GM10266 (cell line): Measurements from ENCODE around the gene PNLIPRP2.

Experiments used
- DNase-seq: peaks from one replicate; pipeline ENCODE4 v3.0.0; 2012; ENCODE audit errors: extremely low spot score
- CTCF ChIP-seq: IDR thresholded peaks from 2 replicates; pipeline ENCODE4 v1.5.1; 2012; ENCODE audit warnings: mild to moderate bottlenecking, low read depth; ENCODE audit not compliant: control insufficient read depth, insufficient read depth; ENCODE audit errors: missing control alignments

PNLIPRP2 gene

GRCh38 chr10:116593139-116593740, 27.5 kb upstream of the PNLIPRP2 start:
- DNase-seq = no peak
- TF ChIP-seq CTCF = no peak

GRCh38 chr10:116594525-116595035, 26.2 kb upstream of the PNLIPRP2 start:
- DNase-seq = no peak
- TF ChIP-seq CTCF = no peak

DNA sequence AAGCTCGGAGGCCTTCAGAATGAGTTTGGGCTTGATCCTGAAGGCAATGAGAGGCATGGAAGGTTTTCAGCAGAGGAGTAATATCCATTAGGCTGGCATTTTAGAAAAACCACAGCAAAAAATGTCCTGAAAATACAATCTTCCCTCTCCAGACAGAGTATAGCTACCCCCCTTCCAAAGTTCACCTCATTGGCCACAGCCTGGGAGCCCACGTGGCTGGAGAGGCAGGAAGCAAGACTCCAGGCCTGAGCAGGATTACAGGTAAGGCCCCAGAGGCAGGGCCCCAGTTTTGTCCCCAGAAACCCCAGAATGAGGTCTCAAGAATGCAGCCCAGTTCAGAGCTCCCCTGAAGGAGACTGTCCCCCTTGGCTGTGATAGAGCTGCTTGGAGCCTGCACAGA, 24.7 kb upstream of the PNLIPRP2 start:
- DNase-seq = no peak
- no peak for TF ChIP-seq CTCF

DNA sequence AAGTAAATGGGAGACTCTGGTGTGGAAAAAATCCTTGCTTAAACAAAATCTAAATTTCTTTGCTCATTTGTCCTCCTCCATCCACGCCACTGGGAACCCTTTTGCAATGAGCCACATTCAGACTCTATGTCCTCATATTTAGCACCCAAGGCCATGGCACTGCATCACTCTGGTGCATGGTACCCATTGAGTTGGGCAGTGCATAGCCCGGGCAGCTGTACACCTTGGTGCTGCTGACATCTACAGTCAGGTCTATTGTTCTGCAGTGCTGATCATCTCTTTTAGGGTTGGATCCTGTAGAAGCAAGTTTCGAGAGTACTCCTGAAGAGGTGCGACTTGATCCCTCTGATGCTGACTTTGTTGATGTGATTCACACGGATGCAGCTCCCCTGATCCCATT, 23.2 kb upstream of the PNLIPRP2 start:
- no peak for DNase-seq
- no peak for TF ChIP-seq CTCF

DNA sequence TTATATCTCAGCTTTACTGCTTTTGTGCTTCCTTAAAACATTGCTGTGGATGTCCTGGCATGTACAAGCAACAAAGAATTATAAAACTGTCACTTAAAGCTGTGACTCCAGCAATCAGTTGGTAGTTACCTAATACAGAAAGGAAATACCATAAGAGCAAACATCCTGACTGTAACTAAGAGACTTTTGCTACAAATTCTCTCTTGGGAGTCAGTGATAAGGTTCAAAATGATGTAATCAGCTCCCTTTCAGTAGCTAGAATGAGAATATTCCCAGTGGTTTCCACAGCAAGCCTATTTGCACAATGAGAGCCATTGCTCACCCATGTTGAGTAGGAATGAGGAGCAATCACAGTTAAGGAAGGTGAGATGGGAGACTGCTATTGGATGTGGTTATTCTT, 22.4 kb upstream of the PNLIPRP2 start:
- TF ChIP-seq CTCF = no peak

GRCh38 chr10:116599991-116600390, 20.8 kb upstream of the PNLIPRP2 start:
- no peak for DNase-seq

More for the DNA sequence above, 22.4 kb upstream of the PNLIPRP2 start:
- no peak for DNase-seq

More at GRCh38 chr10:116599991-116600390, 20.8 kb upstream of the PNLIPRP2 start:
- no peak for TF ChIP-seq CTCF
